GM18526 (cell line): ENCODE results near the gene SMIM5.

ENCODE experiments used
- POLR2A ChIP-seq: IDR thresholded peaks from 3 replicates; pipeline ENCODE4 v1.6.1; 2011; ENCODE audit not compliant: insufficient read length; ENCODE audit errors: extremely low read depth

The SMIM5 gene

GRCh38 chr17:75632863-75633485 is at the start of gene SMIM5:
Gene SMIM5 (plus strand): TSS chr17:75633434. CDS start chr17:75640202, 6,768 bp downstream.
- TF ChIP-seq POLR2A = no peak

GRCh38 chr17:75584849-75585175 is 48.4 kb upstream of the SMIM5 start:
- TF ChIP-seq POLR2A = no peak

GRCh38 chr17:75587675-75588595 is 45.3 kb upstream of the SMIM5 start, which contains the start of gene MYO15B:
Gene MYO15B (plus strand): TSS chr17:75587800. CDS start chr17:75588058, 258 bp downstream.
- TF ChIP-seq POLR2A = no peak

GRCh38 chr17:75588596-75589011 is 44.6 kb upstream of the SMIM5 start:
- no peak for TF ChIP-seq POLR2A

- no peak for TF ChIP-seq POLR2A
Observed at GRCh38 chr17:75589012-75589918, 44.0 kb upstream of the SMIM5 start.

GRCh38 chr17:75589919-75590303 is 43.3 kb upstream of the SMIM5 start:
- TF ChIP-seq POLR2A = no peak

- no peak for TF ChIP-seq POLR2A
Observed at GRCh38 chr17:75590314-75590761, 42.9 kb upstream of the SMIM5 start.

- no peak for TF ChIP-seq POLR2A
Observed at GRCh38 chr17:75590849-75591721, 42.1 kb upstream of the SMIM5 start.

- TF ChIP-seq POLR2A = no peak
Observed at GRCh38 chr17:75591722-75592302, 41.4 kb upstream of the SMIM5 start.

- TF ChIP-seq POLR2A = no peak
Observed at GRCh38 chr17:75592348-75593020, 40.8 kb upstream of the SMIM5 start.

GRCh38 chr17:75594499-75595283 is 38.5 kb upstream of the SMIM5 start:
- no peak for TF ChIP-seq POLR2A

- TF ChIP-seq POLR2A = no peak
Observed at GRCh38 chr17:75595284-75595919, 37.8 kb upstream of the SMIM5 start.

- TF ChIP-seq POLR2A = no peak
Observed at GRCh38 chr17:75595920-75596313, 37.3 kb upstream of the SMIM5 start.
